GM12801 (cell line): ENCODE results near the gene OR52A1.

ENCODE experiments used
- CTCF ChIP-seq: IDR thresholded peaks from one replicate; pipeline ENCODE4 v1.5.1; 2011; ENCODE audit warnings: control low read depth; ENCODE audit not compliant: insufficient read length; ENCODE audit errors: extremely low read depth

Gene OR52A1

GRCh38 chr11:5118893-5119292, 35.7 kb downstream of the OR52A1 start:
- TF ChIP-seq CTCF, result no peak

- no peak for TF ChIP-seq CTCF
Measured at GRCh38 chr11:5117588-5117987, 37.0 kb downstream of the OR52A1 start.

GRCh38 chr11:5115339-5115738, 39.2 kb downstream of the OR52A1 start:
- no peak for TF ChIP-seq CTCF

GRCh38 chr11:5107285-5107684, 47.3 kb downstream of the OR52A1 start:
- TF ChIP-seq CTCF, result no peak

GRCh38 chr11:5103066-5103465, 51.5 kb downstream of the OR52A1 start:
- no peak for TF ChIP-seq CTCF

- no peak for TF ChIP-seq CTCF
Measured at GRCh38 chr11:5102246-5102645, 52.3 kb downstream of the OR52A1 start.

GRCh38 chr11:5096011-5096410, 58.5 kb downstream of the OR52A1 start:
- no peak for TF ChIP-seq CTCF
